OCI-LY1 (cell line): Measurements from ENCODE around the gene CAMK2D.

Source experiments
- CTCF ChIP-seq: fragments of 200-600 bp; sonication (generic), shearing (Covaris generic); IDR thresholded peaks from 2 replicates; pipeline ENCODE4 v1.5.1; 2017; ENCODE audit warnings: mild to moderate bottlenecking, antibody characterized with exemption, low read length, moderate library complexity, mixed read lengths
- EZH2 ChIP-seq: fragments of 200-600 bp; sonication (generic), shearing (Covaris generic); IDR thresholded peaks from 2 replicates; pipeline ENCODE4 v1.8.0; 2017; ENCODE audit warnings: borderline replicate concordance, mixed run types, mild to moderate bottlenecking, antibody characterized with exemption, low read length, moderate library complexity, mixed read lengths

- TF ChIP-seq EZH2: no peak
- no peak for TF ChIP-seq CTCF
Observed at GRCh38 chr4:113596396-113596795, 165.1 kb downstream of the CAMK2D start.
